Middle frontal gyrus (tissue), 1 donor: ENCODE measurements around the gene HSD11B1.
A peak's percentile ranks its signal among the peaks of the same experiment; 100 is the strongest.

ENCODE experiments used
- DNase-seq: peaks from one replicate; pipeline ENCODE4 v3.0.0-alpha.2; 2015; ENCODE audit warnings: low spot score; ENCODE audit errors: extremely low spot score

The HSD11B1 gene

GRCh38 chr1:209723756-209724693 is 19.4 kb downstream of the HSD11B1 start:
- DNase-seq: no peak

- DNase-seq: no peak
These were observed 22.6 kb downstream of the HSD11B1 start for GRCh38 chr1:209727286-209727685.

GRCh38 chr1:209727785-209728184 is 23.1 kb downstream of the HSD11B1 start:
- DNase-seq: no peak

- no peak for DNase-seq
These were observed 23.8 kb downstream of the HSD11B1 start for GRCh38 chr1:209728466-209728865.

- DNase-seq: no peak
These were observed 24.8 kb downstream of the HSD11B1 start for GRCh38 chr1:209729436-209729835.

- no peak for DNase-seq
These were observed 28.1 kb downstream of the HSD11B1 start for GRCh38 chr1:209732725-209733124.

- no peak for DNase-seq
These were observed 29.0 kb downstream of the HSD11B1 start for GRCh38 chr1:209733409-209734192.

GRCh38 chr1:209736490-209737117 is 32.0 kb downstream of the HSD11B1 start:
- no peak for DNase-seq

GRCh38 chr1:209737118-209737505 is 32.5 kb downstream of the HSD11B1 start:
- DNase-seq: no peak

GRCh38 chr1:209738270-209738669 is 33.6 kb downstream of the HSD11B1 start:
- DNase-seq: no peak

GRCh38 chr1:209741193-209741592 is 36.5 kb downstream of the HSD11B1 start:
- no peak for DNase-seq

- DNase-seq: no peak
These were observed 37.2 kb downstream of the HSD11B1 start for GRCh38 chr1:209741889-209742288.

- DNase-seq: no peak
These were observed 37.9 kb downstream of the HSD11B1 start for GRCh38 chr1:209742409-209743144.

GRCh38 chr1:209743145-209743482 is 38.5 kb downstream of the HSD11B1 start:
- DNase-seq: no peak

- no peak for DNase-seq
These were observed 42.0 kb downstream of the HSD11B1 start for GRCh38 chr1:209746451-209747165.

GRCh38 chr1:209747580-209748262 is 43.1 kb downstream of the HSD11B1 start:
- DNase-seq: peak; percentile 60

- no peak for DNase-seq
These were observed 44.0 kb downstream of the HSD11B1 start for GRCh38 chr1:209748620-209749019.

GRCh38 chr1:209749205-209749604 is 44.6 kb downstream of the HSD11B1 start:
- DNase-seq: no peak

GRCh38 chr1:209749670-209750323 is 45.2 kb downstream of the HSD11B1 start:
- no peak for DNase-seq
